GM19372 (cell line): ENCODE results near the gene FBXO33.
"Not testable (repeated sequence)": the region's sequence is repeated elsewhere in the genome, so short reads cannot be mapped to it uniquely, and the experiment has no call there.

Experiments
- ATAC-seq: cut with Tn5 transposase; IDR thresholded peaks from one replicate; pipeline ENCODE4 v1.9.1; 2021; ENCODE audit warnings: mild to moderate bottlenecking, low read depth, moderate library complexity; ENCODE audit not compliant: unreplicated experiment

FBXO33 gene

DNA sequence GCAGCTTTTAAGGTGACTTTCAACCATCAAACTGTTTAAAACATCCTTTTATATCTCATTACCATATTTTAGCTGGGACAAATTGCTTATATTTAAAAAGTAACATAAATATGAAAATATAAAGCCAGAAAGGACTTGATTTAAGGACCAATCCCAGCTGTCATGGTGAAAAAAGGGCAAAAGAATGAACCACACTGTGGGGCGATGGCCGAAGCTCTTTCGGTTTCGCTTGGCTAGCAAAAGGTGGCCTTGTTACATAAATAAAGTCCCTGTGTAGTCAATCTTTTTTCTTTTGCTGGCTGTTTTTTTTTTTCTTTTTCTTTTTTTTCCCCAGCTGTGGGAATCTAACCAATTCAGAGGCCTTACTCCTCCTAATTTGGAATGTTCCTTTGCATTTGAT is 50.9 kb downstream of the FBXO33 start:
- ATAC-seq = no peak

DNA sequence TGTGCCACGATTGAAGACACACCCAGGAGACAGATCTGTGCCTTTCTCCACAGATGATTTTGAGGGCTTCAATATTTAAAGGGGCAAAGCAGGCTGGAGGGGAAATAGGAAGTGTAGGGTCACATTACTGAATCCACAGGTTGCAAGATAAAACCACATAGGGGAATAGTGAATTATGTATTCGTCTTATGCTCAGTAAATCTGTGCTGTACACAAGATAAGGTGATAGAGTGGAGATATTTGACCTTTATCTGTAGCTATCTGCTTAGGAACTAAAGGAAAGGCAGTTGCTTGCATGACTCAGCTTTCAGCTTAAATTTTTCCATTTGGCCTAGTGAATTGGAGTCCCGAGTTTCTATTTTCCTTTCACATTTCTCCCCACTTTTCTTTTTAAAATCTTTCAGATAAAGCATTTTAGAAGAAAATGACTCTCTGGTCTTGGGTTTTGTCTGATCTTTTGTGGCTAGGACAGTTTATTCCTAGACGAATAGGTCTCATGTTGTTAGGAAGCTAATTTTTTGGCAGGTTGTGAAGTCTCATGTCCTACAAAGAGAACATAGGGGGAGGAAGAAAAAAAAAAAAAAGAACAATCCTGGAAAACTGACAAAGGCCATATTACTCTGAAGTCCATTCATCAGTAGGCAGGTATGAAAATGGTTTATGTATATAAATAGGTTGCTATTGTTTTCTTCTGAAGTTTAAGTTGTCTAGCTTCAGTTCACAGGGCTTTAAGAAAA is 55.4 kb downstream of the FBXO33 start:
- ATAC-seq = no peak

DNA sequence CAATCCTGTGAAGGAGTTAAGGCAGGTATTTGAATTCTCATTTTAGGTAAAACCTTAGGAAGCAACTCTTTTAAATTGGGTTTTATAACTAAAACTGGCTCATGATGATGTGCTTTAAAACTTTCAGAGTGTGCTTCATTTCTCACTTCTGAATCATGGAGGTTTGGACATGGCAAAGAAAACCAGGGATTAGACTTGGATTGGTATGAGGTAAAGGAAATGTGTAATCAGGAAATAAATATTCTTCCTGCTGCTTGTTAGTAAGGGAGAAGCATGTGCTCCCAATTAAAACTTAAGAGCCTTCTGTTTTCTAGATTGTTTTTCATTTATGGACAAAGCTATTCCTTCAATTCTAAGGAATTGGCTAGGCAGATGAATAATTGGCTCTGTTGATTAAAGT is 57.4 kb downstream of the FBXO33 start:
- ATAC-seq = no peak

DNA sequence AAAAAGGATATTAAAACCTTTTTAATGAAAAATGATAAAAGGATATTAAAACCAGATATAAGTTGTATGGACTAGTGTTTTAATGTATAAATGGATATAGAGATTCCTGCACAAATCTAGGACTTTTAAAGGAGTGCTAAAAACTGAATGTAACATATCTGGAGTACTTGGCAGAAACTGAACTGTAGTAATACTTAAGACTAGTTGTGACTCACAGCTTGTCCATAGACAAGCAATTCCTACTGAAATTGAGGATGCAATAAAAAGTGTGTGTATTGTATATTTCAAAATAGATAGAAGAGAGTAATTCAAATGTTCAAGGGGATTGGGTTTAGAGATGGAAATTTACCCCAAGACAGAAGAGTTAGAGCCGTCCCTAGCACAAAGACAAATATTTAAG is 59.6 kb downstream of the FBXO33 start:
- no peak for ATAC-seq

DNA sequence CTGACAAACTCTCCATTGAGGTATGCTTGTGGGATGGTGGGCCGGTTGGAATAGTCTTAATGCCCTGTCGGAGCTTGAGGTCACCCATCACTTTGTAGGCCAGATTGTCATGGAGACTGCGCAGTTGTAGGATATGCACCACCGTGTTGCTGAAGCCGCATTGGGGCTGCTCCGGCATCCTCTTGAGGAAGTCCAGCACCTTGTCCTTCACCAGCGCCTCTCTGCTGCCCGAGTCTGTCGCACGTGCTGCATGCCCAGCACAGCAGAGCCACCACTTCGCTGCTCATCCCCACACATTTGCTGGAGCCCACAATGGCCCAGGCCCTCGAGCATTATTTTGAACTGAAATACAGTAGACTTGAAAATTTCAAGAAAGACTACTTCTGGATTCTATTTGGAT is 61.8 kb downstream of the FBXO33 start:
- ATAC-seq = no peak

DNA sequence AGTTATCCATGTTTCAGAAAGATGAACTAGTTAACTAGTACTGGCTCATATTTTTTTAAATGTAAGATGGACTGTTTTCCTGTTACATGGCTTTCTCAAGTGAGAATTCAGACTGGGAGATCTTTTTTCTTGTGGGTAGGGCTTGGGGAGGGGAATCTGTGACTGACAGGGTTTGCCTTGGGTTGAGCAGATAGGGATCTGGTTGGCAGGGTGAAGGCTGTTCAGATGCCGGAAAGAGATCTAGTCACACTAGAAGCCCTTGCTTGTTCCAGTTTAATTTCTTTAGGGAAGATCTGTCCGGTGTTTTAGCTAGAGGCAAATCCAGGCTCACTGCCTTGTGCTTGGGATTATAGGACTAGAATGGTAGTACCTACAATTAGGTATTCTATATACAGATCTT is 63.2 kb downstream of the FBXO33 start:
- no peak for ATAC-seq

DNA sequence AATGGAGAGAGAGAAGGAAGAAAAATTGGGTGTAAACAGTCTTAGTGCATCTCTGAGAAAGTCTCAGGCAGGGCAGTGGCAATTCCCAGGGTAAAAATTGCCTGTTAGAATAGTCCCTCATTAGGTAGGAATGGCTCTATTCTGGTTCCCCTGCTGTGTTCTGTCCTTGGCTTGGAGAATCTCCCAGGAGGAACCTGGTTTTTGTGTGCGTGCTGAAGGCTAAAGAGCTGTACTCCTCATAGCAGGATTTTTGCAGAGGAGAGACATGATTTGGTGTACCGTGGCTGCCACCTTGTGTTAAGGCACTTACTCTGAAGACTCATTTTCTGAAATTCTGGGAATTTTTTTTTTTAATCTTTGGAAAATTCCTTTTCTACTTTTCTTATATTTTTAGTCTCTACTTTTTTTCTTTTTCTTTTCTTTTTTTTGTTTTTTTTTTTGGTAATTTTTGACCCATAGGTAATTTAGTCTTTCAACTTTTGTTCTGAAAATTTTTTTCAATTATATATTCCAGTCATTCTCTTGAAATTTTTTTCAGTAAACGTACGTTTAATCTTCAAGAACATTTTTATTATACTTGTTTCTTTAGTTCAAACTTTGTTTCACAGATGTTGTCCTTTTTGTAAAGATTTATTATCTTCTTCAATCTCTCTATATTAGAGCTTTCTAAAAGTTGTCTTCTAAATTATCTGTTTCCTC is 63.8 kb downstream of the FBXO33 start:
- ATAC-seq = no peak

DNA sequence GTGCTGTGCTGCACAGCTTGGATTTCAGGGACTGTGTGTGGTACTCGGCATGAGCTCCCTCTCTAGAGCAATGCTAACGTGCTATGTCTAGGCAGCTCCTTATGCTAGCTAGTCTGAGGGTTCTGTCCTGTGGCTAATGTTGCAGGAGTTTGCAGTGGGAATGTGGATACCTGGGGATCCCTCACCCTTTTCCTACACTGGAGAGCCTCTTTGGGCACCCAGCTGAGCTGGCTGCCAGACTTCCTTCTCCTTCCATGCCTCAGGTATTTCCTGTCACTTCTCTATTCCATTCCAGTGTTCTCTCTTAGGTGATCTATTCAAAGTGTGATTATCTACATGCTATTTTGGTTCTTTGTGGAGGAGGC is 64.9 kb downstream of the FBXO33 start:
- no peak for ATAC-seq

DNA sequence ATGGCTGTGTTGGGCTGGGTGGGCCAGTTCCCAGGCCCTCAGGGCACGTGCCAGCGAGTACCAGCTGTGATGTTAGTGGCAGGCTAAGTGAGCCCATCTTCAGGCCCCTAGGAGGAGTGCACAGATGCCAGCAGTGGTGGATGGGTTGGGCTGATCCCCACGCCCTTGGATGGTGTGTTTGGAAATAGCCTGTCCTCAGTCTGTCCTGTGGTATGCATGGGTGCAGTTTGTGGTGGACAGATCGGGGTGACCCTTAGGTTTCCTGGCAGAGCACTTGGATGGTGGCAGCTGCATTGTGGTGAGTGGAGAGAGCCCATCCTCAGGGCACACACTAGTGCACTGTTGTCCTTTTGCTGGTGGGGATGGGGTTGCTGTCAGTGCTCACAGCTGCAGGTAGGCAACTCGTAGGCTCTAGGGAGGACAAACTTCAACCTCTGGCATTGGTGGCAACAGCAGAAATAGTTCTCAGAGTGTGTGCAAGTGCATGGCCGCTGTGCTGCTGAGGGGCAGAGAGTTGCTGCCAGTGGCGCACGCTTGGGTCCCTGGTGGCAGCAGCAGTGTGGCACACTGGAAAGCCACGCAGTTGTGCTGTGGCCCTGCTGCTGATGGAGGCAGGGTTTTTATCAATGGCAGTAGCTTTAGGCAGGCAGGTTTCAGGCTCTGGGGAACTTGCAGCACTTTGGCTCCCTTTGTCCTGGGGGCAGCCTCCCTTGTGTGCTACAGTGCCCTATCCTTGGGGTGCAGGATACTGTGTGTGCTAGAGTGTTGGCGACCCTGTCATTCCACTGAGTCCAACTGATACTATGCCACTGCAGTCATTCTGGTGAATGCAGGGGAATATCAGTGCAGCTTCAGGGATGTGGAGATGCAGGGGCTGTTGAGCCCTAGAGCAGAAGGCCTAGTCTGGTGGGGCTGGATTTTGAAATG is 65.5 kb downstream of the FBXO33 start:
- ATAC-seq = no peak

DNA sequence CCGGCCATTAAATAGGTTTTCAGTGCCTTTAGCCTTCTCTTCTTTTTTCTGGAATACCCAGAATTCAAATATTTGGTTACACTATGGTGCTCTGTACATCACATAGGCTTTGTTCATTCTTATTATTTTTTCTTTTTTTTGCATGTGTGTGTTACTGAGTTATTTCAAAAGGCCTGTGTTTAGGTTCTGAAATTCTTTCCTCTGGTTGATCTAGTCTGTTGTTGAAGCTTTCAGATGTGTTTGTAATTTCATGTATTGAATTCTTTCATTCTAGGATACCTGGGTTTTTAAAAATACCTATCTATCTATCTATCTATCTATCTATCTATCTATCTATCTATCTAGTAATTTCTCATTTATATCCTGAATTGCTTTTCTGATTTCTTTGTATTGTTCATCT is 66.9 kb downstream of the FBXO33 start:
- ATAC-seq = no peak

- ATAC-seq = no peak
Measured at GRCh38 chr14:39364509-39364908, 67.7 kb downstream of the FBXO33 start.

DNA sequence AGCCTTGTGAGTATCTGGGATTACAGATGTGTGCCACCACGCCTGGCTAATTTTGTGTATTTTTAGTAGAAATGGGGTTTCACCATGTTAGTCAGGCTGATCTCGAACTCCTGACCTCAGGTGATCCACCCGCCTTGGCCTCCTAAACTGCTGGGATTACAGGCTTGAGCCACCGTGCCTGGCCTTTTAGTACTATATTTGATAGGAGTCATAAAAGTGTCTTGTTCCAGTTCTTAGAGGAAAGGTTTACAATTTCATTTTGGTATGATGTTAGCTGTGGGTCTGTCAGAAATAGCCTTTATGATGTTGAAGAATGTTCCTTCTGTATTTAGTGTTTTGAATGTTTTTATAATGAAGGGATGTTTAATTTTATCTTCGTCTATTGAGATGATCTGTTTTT is 70.7 kb downstream of the FBXO33 start:
- ATAC-seq = not testable (repeated sequence)

GRCh38 chr14:39360316-39360715 is 71.9 kb downstream of the FBXO33 start:
- ATAC-seq = no peak

DNA sequence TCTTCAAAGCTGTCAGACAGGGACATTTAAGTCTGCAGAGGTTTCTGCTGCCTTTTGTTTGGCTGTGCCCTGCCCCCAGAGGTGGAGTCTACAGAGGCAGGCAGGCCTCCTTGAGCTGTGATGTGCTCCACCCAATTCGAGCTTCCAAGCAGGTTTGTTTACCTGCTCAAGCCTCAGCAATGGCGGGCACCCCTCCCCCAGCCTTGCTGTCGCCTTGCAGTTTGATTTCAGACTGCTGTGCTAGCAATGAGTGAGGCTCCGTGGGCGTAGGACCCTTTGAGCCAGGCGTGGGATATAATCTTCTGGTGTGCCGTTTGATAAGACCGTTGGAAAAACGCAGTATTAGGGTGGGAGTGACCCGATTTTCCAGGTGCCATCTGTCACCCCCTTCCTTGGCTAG is 73.2 kb downstream of the FBXO33 start:
- not testable (repeated sequence) for ATAC-seq

GRCh38 chr14:39351708-39352107 is 80.5 kb downstream of the FBXO33 start:
- ATAC-seq = no peak

DNA sequence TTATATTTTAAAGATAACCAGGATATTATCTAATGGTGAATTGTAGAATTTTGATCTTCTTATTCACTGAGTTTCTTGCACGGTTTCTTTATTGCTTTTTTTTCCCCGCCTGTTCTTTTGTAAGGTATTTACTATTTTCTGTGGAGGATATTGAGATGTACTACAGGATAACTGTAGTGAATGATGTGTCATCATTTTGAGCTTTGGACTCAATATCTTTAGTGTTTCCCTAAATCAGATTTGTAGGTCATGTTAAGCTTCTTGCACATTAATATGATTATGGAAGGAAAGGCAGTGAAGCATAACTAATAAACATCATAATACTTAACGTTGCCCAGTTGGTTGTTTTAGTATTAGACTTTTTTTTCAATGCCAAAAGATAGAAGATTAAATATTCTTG is 81.4 kb downstream of the FBXO33 start:
- no peak for ATAC-seq
